Astrocyte (in vitro differentiated cells and primary cell): ENCODE data around the gene POLR2E. TPM values are rescaled to one million over a fixed set of nuclear protein-coding genes. Genes with fewer than 3 reads are reported as not detected.

Experiments
- DNase-seq: peaks from one replicate; pipeline ENCODE4 v3.0.0-alpha.2; 2010; ENCODE audit warnings: low read depth
- FAIRE-seq: peaks from 2 replicates; lab custom pipeline; 2011; peaks lifted over from hg19 to GRCh38; lab: Jason Lieb, UNC
- H2AFZ ChIP-seq: 2 replicates; pipeline ENCODE4 v1.6.0; 2012; ENCODE audit warnings: low read depth, low read length, inconsistent platforms
- H3K27ac ChIP-seq: 2 replicates; pipeline ENCODE4 v1.5.1; 2011; ENCODE audit warnings: low read depth, low read length, inconsistent platforms
- H3K27me3 ChIP-seq: 2 replicates; pipeline ENCODE4 v1.6.0; 2011; ENCODE audit warnings: low read length, inconsistent platforms; ENCODE audit not compliant: insufficient read depth
- H3K36me3 ChIP-seq: 2 replicates; pipeline ENCODE4 v1.5.1; 2011; ENCODE audit warnings: low read length, inconsistent platforms; ENCODE audit not compliant: insufficient read depth
- H3K4me1 ChIP-seq: 2 replicates; pipeline ENCODE4 v1.5.1; 2011; ENCODE audit warnings: low read length, inconsistent platforms; ENCODE audit not compliant: insufficient read depth
- H3K4me2 ChIP-seq: 2 replicates; pipeline ENCODE4 v1.6.0; 2012; ENCODE audit warnings: low read length, inconsistent platforms
- H3K4me3 ChIP-seq: 2 replicates; pipeline ENCODE4 v1.5.1; 2011; ENCODE audit warnings: low read depth, mild to moderate bottlenecking, low read length, inconsistent platforms; ENCODE audit not compliant: insufficient read depth
- H3K79me2 ChIP-seq: 2 replicates; pipeline ENCODE4 v1.6.0; 2012; ENCODE audit warnings: mild to moderate bottlenecking, low read length, inconsistent platforms; ENCODE audit not compliant: insufficient read depth
- H3K9ac ChIP-seq: 2 replicates; pipeline ENCODE4 v1.6.0; 2012; ENCODE audit warnings: mild to moderate bottlenecking, low read length, inconsistent platforms
- H3K9me3 ChIP-seq: 2 replicates; pipeline ENCODE4 v1.5.1; 2012; ENCODE audit warnings: low read depth, mild to moderate bottlenecking, low read length, inconsistent platforms; ENCODE audit not compliant: insufficient read depth
- H4K20me1 ChIP-seq: 2 replicates; pipeline ENCODE4 v1.6.0; 2012; ENCODE audit warnings: low read length, inconsistent platforms; ENCODE audit not compliant: insufficient read depth
- H3K27ac Mint-ChIP-seq: one replicate; pipeline ENCODE4 v1.8.0; 2021; ENCODE audit warnings: mild to moderate bottlenecking, mixed read lengths; ENCODE audit not compliant: unreplicated experiment
- H3K27me3 Mint-ChIP-seq: one replicate; pipeline ENCODE4 v1.8.0; 2021; ENCODE audit warnings: low read depth, mixed read lengths; ENCODE audit not compliant: unreplicated experiment
- H3K36me3 Mint-ChIP-seq: one replicate; pipeline ENCODE4 v1.8.0; 2021; ENCODE audit warnings: low read depth, mixed read lengths; ENCODE audit not compliant: unreplicated experiment
- H3K4me1 Mint-ChIP-seq: one replicate; pipeline ENCODE4 v1.8.0; 2021; ENCODE audit warnings: low read depth, mixed read lengths; ENCODE audit not compliant: unreplicated experiment
- H3K4me3 Mint-ChIP-seq: one replicate; pipeline ENCODE4 v1.8.0; 2021; ENCODE audit warnings: mild to moderate bottlenecking, moderate library complexity, mixed read lengths; ENCODE audit not compliant: unreplicated experiment
- H3K9me3 Mint-ChIP-seq: one replicate; pipeline ENCODE4 v1.8.0; 2021; ENCODE audit warnings: mild to moderate bottlenecking, mixed read lengths; ENCODE audit not compliant: unreplicated experiment
- CTCF ChIP-seq: IDR thresholded peaks from 2 replicates; pipeline ENCODE4 v1.5.1; 2011; ENCODE audit warnings: low read depth, mild to moderate bottlenecking, inconsistent platforms, low read length, moderate library complexity; ENCODE audit not compliant: insufficient read depth
- EZH2 ChIP-seq: IDR thresholded peaks from 2 replicates; pipeline ENCODE4 v1.6.1; 2012; ENCODE audit warnings: mild to moderate bottlenecking, low read length, inconsistent platforms; ENCODE audit not compliant: insufficient read depth
- total RNA-seq: library from RNA; stranded (reverse); gene quantifications from 2 replicates; pipeline ENCODE4 v1.2.1, GENCODE V29; 2021

The POLR2E gene
- total RNA-seq, 1 donor from 2014 or later = 207 TPM

DNA sequence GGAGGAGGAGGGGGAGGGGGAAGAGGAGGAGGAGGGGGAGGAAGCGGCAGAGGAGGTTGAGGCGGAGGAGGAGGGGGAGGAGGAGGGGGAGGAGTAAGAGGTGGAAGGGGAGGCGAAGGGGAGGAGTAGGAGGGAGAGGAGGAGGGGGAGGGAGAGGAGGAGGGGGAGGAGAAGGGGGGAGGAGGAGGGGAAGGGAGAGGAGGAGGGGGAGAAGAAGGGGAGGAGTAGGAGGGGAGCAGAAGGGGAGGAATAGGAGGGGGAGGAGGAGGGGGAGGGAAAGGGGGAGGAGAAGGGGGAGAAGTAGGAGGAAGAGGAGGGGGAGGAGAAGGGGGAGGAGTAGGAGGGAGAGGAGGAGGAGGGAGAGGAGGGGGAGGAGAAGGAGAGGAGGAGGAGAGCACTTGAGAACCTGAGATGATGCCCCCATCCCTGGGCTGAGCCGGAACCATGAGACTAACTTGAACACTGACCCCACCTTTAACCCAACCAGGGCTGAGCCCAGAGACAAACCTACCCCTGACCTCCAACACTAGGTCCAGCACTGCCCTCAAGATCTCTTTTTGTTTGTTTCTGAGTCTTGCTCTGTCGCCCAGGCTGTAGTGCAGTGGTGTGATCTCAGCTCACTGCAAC is 42.7 kb downstream of the POLR2E start:
- no peak for DNase-seq
- H3K4me3 Mint-ChIP-seq = peak overlapping the region; percentile 40

GRCh38 chr19:1051791-1052190 is 43.4 kb downstream of the POLR2E start:
- H3K4me2 ChIP-seq = no peak overlapping the region
- H4K20me1 ChIP-seq = no peaks in the 10 kb centered on the region
- no peaks in the 10 kb centered on the region for H3K4me1 ChIP-seq
- no peak overlapping the region for H3K9ac ChIP-seq
- DNase-seq = no peak
- Mint-ChIP-seq H3K36me3 (peaks cover 11% of the 10 kb centered on the region), H3K4me3 (no peak overlapping the region), H3K4me1 (no peaks in the 10 kb centered on the region), H3K27ac (no peak overlapping the region), H3K27me3 (no peaks in the 10 kb centered on the region), H3K9me3 (no peaks in the 10 kb centered on the region)
- H3K9me3 ChIP-seq = peaks cover 8% of the 10 kb centered on the region
- H3K27me3 ChIP-seq = no peaks in the 10 kb centered on the region
- no peak for FAIRE-seq
- no peak overlapping the region for H2AFZ ChIP-seq
- no peak overlapping the region for H3K4me3 ChIP-seq
- TF ChIP-seq CTCF (no peak), EZH2 (no peak)
- no peak overlapping the region for H3K27ac ChIP-seq
- H3K36me3 ChIP-seq = no peaks in the 10 kb centered on the region
- no peaks in the 10 kb centered on the region for H3K79me2 ChIP-seq

More for the DNA sequence above, 42.7 kb downstream of the POLR2E start:
- H3K4me2 ChIP-seq = no peak overlapping the region
- FAIRE-seq = no peak
- peaks cover 14% of the 10 kb centered on the region for H3K9me3 ChIP-seq
- no peaks in the 10 kb centered on the region for H3K27me3 Mint-ChIP-seq
- H3K36me3 Mint-ChIP-seq = peaks cover 17% of the 10 kb centered on the region
- no peaks in the 10 kb centered on the region for H3K27me3 ChIP-seq
- H3K79me2 ChIP-seq = no peaks in the 10 kb centered on the region
- H2AFZ ChIP-seq = no peak overlapping the region
- H3K4me3 ChIP-seq = no peak overlapping the region
- no peak overlapping the region for H3K27ac ChIP-seq
- H3K4me1 ChIP-seq = no peaks in the 10 kb centered on the region
- TF ChIP-seq CTCF = no peak
- TF ChIP-seq EZH2 = no peak
- H3K9ac ChIP-seq = no peak overlapping the region
- no peaks in the 10 kb centered on the region for H3K9me3 Mint-ChIP-seq
- no peaks in the 10 kb centered on the region for H3K4me1 Mint-ChIP-seq
- no peaks in the 10 kb centered on the region for H3K36me3 ChIP-seq
- no peaks in the 10 kb centered on the region for H4K20me1 ChIP-seq
- no peak overlapping the region for H3K27ac Mint-ChIP-seq
